Neural progenitor cell (in vitro differentiated cells): ENCODE results near the gene CPB2. TPM values are rescaled to one million over a fixed set of nuclear protein-coding genes. Genes with fewer than 3 reads are reported as not detected.

Experiments
- DNase-seq: peaks from one replicate; pipeline ENCODE4 v3.0.0-alpha.2; 2016; ENCODE audit warnings: low spot score
- H2AFZ ChIP-seq: fragments of 200-600 bp; sonication (generic); replicated peaks from 2 replicates; pipeline ENCODE4 v1.6.1; 2016; ENCODE audit warnings: antibody characterized with exemption
- H3F3A ChIP-seq: fragments of 200-600 bp; sonication (generic); 2 replicates; pipeline ENCODE4 v1.6.1; 2016; ENCODE audit warnings: antibody characterized with exemption, low read depth
- H3K27ac ChIP-seq: fragments of 200-600 bp; sonication (generic); 2 replicates; pipeline ENCODE4 v1.5.1; 2016; ENCODE audit warnings: mild to moderate bottlenecking
- H3K27me3 ChIP-seq: fragments of 200-600 bp; sonication (generic); 2 replicates; pipeline ENCODE4 v1.6.1; 2016; ENCODE audit warnings: mild to moderate bottlenecking, moderate library complexity
- H3K36me3 ChIP-seq: fragments of 200-600 bp; sonication (generic); 2 replicates; pipeline ENCODE4 v1.5.1; 2016
- H3K4me1 ChIP-seq: fragments of 200-600 bp; sonication (generic); 2 replicates; pipeline ENCODE4 v1.6.1; 2016; ENCODE audit warnings: mixed run types
- H3K4me2 ChIP-seq: fragments of 200-600 bp; sonication (generic); 2 replicates; pipeline ENCODE4 v1.6.1; 2016
- H3K4me3 ChIP-seq: fragments of 200-600 bp; sonication (generic); 2 replicates; pipeline ENCODE4 v1.5.1; 2016
- H3K79me2 ChIP-seq: fragments of 200-600 bp; sonication (generic); 2 replicates; pipeline ENCODE4 v1.6.1; 2016; ENCODE audit warnings: low read depth
- H3K9ac ChIP-seq: fragments of 200-600 bp; sonication (generic); 2 replicates; pipeline ENCODE4 v1.6.1; 2016
- H3K9me3 ChIP-seq: fragments of 200-600 bp; sonication (generic); 2 replicates; pipeline ENCODE4 v1.5.1; 2016; ENCODE audit warnings: low read depth
- H4K20me1 ChIP-seq: fragments of 200-600 bp; sonication (generic); 2 replicates; pipeline ENCODE4 v1.6.1; 2016; ENCODE audit warnings: low read depth
- H3K27ac Mint-ChIP-seq: 3 replicates; pipeline ENCODE4 v1.8.0; 2021; ENCODE audit warnings: mixed read lengths
- H3K27me3 Mint-ChIP-seq: 2 replicates; pipeline ENCODE4 v1.8.0; 2022; ENCODE audit warnings: low read depth, mild to moderate bottlenecking, inconsistent platforms, moderate library complexity, mixed read lengths; ENCODE audit not compliant: insufficient read depth
- H3K36me3 Mint-ChIP-seq: 3 replicates; pipeline ENCODE4 v1.8.0; 2021; ENCODE audit warnings: mixed read lengths
- H3K4me1 Mint-ChIP-seq: 3 replicates; pipeline ENCODE4 v1.8.0; 2021; ENCODE audit warnings: mixed read lengths
- H3K4me3 Mint-ChIP-seq: 3 replicates; pipeline ENCODE4 v1.8.0; 2021; ENCODE audit warnings: mild to moderate bottlenecking, moderate library complexity, mixed read lengths
- H3K9me3 Mint-ChIP-seq: 3 replicates; pipeline ENCODE4 v1.8.0; 2020; ENCODE audit warnings: mixed read lengths
- EZH2 ChIP-seq: fragments of 200-600 bp; sonication (generic); IDR thresholded peaks from 2 replicates; pipeline ENCODE4 v1.6.1; 2017; ENCODE audit warnings: antibody characterized with exemption, mild to moderate bottlenecking, moderate library complexity
- EZH2phosphoT487 ChIP-seq: fragments of 200-600 bp; sonication (generic); IDR thresholded peaks from 2 replicates; pipeline ENCODE4 v1.6.1; 2017; ENCODE audit warnings: antibody characterized with exemption
- total RNA-seq: library from RNA; depleted of rRNA; stranded (reverse); fragments of >200 nt; gene quantifications from 2 replicates; pipeline ENCODE4 v1.2.3, GENCODE V29; 2015; ENCODE audit warnings: low replicate concordance
- TF ChIP-seq, protein P1 (sequence below): fragments of 200-600 bp; sonication (generic); IDR thresholded peaks from 2 replicates; pipeline ENCODE4 v1.5.1; 2017; ENCODE audit warnings: antibody characterized with exemption, mild to moderate bottlenecking

Gene CPB2
- total RNA-seq, 1 donor from 2014 or later = not detected

DNA sequence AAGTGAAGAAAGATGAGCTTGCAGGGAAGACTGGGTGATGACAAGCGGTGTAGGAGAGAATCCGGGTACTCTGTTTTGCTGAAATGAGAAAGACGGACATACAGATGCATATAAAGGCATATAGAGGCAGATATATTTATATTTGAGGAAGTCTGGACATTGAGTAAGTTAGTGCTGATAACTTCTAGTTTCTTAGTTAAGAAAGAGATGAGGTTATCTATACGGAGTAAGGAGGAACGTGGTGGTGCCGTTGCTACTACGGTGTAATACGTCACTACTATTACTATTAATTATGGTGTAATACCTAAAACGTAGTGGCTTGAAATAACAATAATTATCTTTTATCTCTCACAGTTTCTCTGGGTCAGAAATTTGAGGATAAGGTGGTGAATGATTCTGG lies 9.8 kb upstream of the CPB2 start:
- Histone ChIP-seq H3K4me1 (no peaks in the 10 kb centered on the region), H3K79me2 (no peaks in the 10 kb centered on the region), H3K27ac (no peak overlapping the region), H4K20me1 (no peaks in the 10 kb centered on the region), H2AFZ (no peak overlapping the region), H3K4me3 (no peak overlapping the region), H3K27me3 (no peaks in the 10 kb centered on the region), H3K4me2 (no peak overlapping the region), H3K9me3 (no peaks in the 10 kb centered on the region), H3K36me3 (no peaks in the 10 kb centered on the region), H3F3A (no peaks in the 10 kb centered on the region), H3K9ac (no peak overlapping the region)
- H3K27ac Mint-ChIP-seq = no peak overlapping the region
- H3K9me3 Mint-ChIP-seq = peaks cover 2% of the 10 kb centered on the region
- H3K36me3 Mint-ChIP-seq = peaks cover 2% of the 10 kb centered on the region
- H3K27me3 Mint-ChIP-seq = peaks cover 3% of the 10 kb centered on the region
- no peak for DNase-seq
- H3K4me1 Mint-ChIP-seq = peaks cover 11% of the 10 kb centered on the region
- TF ChIP-seq EZH2 = no peak
- no peak for TF ChIP-seq EZH2phosphoT487
- TF ChIP-seq, protein P1, sequence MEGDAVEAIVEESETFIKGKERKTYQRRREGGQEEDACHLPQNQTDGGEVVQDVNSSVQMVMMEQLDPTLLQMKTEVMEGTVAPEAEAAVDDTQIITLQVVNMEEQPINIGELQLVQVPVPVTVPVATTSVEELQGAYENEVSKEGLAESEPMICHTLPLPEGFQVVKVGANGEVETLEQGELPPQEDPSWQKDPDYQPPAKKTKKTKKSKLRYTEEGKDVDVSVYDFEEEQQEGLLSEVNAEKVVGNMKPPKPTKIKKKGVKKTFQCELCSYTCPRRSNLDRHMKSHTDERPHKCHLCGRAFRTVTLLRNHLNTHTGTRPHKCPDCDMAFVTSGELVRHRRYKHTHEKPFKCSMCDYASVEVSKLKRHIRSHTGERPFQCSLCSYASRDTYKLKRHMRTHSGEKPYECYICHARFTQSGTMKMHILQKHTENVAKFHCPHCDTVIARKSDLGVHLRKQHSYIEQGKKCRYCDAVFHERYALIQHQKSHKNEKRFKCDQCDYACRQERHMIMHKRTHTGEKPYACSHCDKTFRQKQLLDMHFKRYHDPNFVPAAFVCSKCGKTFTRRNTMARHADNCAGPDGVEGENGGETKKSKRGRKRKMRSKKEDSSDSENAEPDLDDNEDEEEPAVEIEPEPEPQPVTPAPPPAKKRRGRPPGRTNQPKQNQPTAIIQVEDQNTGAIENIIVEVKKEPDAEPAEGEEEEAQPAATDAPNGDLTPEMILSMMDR = no peak
- no peak overlapping the region for H3K4me3 Mint-ChIP-seq

DNA sequence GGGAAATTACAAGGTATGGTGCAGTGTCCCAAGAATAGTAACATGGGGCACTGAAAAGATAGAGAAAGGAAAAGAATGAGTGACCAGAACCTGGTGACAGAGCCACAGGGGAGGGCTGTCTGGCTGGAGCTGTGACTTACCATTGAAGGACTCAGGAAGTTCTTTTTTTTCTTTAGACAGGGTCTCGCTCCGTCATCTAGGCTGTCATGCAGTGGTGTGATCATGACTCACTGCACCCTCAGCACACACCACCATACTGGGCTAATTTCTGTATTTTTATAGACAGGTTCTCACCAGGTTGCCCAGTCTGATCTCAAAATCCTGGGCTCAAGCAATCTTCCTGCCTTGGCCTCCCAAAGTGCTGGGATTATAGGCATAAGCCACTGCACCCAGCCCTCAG lies 8.8 kb upstream of the CPB2 start:
- no peaks in the 10 kb centered on the region for H3K4me1 ChIP-seq
- no peaks in the 10 kb centered on the region for H3K79me2 ChIP-seq
- DNase-seq = no peak
- H3K36me3 ChIP-seq = no peaks in the 10 kb centered on the region
- Mint-ChIP-seq H3K27me3 (peaks cover 3% of the 10 kb centered on the region), H3K9me3 (peaks cover under 1% of the 10 kb centered on the region), H3K4me3 (no peak overlapping the region), H3K36me3 (peaks cover 2% of the 10 kb centered on the region), H3K4me1 (peaks cover 11% of the 10 kb centered on the region), H3K27ac (no peak overlapping the region)
- no peak overlapping the region for H3K27ac ChIP-seq
- TF ChIP-seq, protein P1 = no peak
- TF ChIP-seq EZH2 = no peak
- no peak for TF ChIP-seq EZH2phosphoT487
- no peaks in the 10 kb centered on the region for H3F3A ChIP-seq
- no peaks in the 10 kb centered on the region for H3K27me3 ChIP-seq
- no peak overlapping the region for H3K9ac ChIP-seq
- H2AFZ ChIP-seq = no peak overlapping the region
- no peak overlapping the region for H3K4me2 ChIP-seq
- no peaks in the 10 kb centered on the region for H3K9me3 ChIP-seq
- no peaks in the 10 kb centered on the region for H4K20me1 ChIP-seq
- H3K4me3 ChIP-seq = no peak overlapping the region

DNA sequence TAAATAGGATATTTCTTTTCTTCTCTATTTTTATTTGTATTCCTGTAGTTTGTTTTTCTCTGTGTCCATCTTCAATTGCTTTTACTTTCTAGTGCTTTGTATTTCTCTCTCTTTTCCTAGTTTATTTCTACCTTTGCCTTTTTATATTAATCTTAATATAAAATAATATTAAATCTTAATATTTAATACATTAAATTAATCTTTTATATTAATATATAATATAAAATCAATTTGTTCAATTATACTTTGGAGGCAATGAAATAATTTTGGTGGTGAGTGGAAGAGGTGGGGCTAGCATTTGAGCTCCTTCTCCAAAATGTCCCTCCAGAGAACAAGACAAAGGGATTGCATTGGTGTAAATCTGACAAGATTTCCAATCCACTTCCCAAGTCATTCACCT lies 6.3 kb upstream of the CPB2 start:
- H3K4me3 Mint-ChIP-seq = no peak overlapping the region
- H3K27ac Mint-ChIP-seq = no peak overlapping the region
- H3K4me1 Mint-ChIP-seq = peaks cover 15% of the 10 kb centered on the region
- Histone ChIP-seq H3K9me3 (no peaks in the 10 kb centered on the region), H4K20me1 (no peaks in the 10 kb centered on the region), H3K27ac (no peak overlapping the region), H3K4me3 (no peak overlapping the region), H3K79me2 (no peaks in the 10 kb centered on the region), H3K4me2 (no peak overlapping the region), H3K36me3 (no peaks in the 10 kb centered on the region), H3F3A (no peaks in the 10 kb centered on the region), H3K27me3 (no peaks in the 10 kb centered on the region), H3K4me1 (no peaks in the 10 kb centered on the region), H3K9ac (no peak overlapping the region), H2AFZ (no peak overlapping the region)
- H3K9me3 Mint-ChIP-seq = no peaks in the 10 kb centered on the region
- H3K27me3 Mint-ChIP-seq = no peaks in the 10 kb centered on the region
- no peak for DNase-seq
- H3K36me3 Mint-ChIP-seq = peaks cover 2% of the 10 kb centered on the region
- TF ChIP-seq, protein P1 = no peak
- no peak for TF ChIP-seq EZH2
- TF ChIP-seq EZH2phosphoT487 = no peak
